Neural cell (in vitro differentiated cells): ENCODE data around the gene LCNL1. TPM values are rescaled to one million over a fixed set of nuclear protein-coding genes. Genes with fewer than 3 reads are reported as not detected.

Source experiments
- H2AFZ ChIP-seq: fragments of 200-600, 300-800 bp; sonication (generic), shearing (Covaris generic); 2 replicates; pipeline ENCODE4 v1.6.0; 2014; ENCODE audit warnings: low read depth, mild to moderate bottlenecking, antibody characterized with exemption, low read length, moderate library complexity
- H3F3A ChIP-seq: fragments of 200-600 bp; shearing (Covaris generic); 2 replicates; pipeline ENCODE4 v1.6.1; 2016; ENCODE audit warnings: mild to moderate bottlenecking, moderate library complexity, mixed read lengths, antibody characterized with exemption, low read length; ENCODE audit not compliant: insufficient read depth, poor library complexity, severe bottlenecking
- H3K27ac ChIP-seq: fragments of 200-600, 300-800 bp; sonication (generic), shearing (Covaris generic); 2 replicates; pipeline ENCODE4 v1.5.1; 2014; ENCODE audit warnings: mild to moderate bottlenecking, low read length, moderate library complexity
- H3K27me3 ChIP-seq: fragments of 300-800, 200-600 bp; sonication (generic), shearing (Covaris generic); 2 replicates; pipeline ENCODE4 v1.6.0; 2014; ENCODE audit warnings: mild to moderate bottlenecking, low read depth, low read length, moderate library complexity; ENCODE audit not compliant: insufficient read depth
- H3K36me3 ChIP-seq: fragments of 300-800, 200-600 bp; sonication (generic), shearing (Covaris generic); 2 replicates; pipeline ENCODE4 v1.5.1; 2014; ENCODE audit warnings: mild to moderate bottlenecking, antibody characterized with exemption, low read length, moderate library complexity; ENCODE audit not compliant: insufficient read depth
- H3K4me2 ChIP-seq: fragments of 300-800, 200-600 bp; sonication (generic), shearing (Covaris generic); 2 replicates; pipeline ENCODE4 v1.6.0; 2014; ENCODE audit warnings: mild to moderate bottlenecking, low read length
- H3K4me3 ChIP-seq: fragments of 300-800, 200-600 bp; sonication (generic), shearing (Covaris generic); 2 replicates; pipeline ENCODE4 v1.5.1; 2014; ENCODE audit warnings: mild to moderate bottlenecking, low read length, moderate library complexity
- H3K79me2 ChIP-seq: fragments of 200-600 bp; shearing (Covaris generic); replicated peaks from 2 replicates; pipeline ENCODE4 v1.6.0; 2014; ENCODE audit warnings: mild to moderate bottlenecking, low read length, moderate library complexity; ENCODE audit not compliant: insufficient read depth
- H3K9ac ChIP-seq: fragments of 300-800, 200-600 bp; sonication (generic), shearing (Covaris generic); 2 replicates; pipeline ENCODE4 v1.6.1; 2016; ENCODE audit warnings: mild to moderate bottlenecking, low read length, mixed read lengths
- H3K9me2 ChIP-seq: fragments of 200-600 bp; shearing (Covaris generic); 2 replicates; pipeline ENCODE4 v1.6.1; 2016; ENCODE audit warnings: mild to moderate bottlenecking, low read length, mixed read lengths; ENCODE audit not compliant: insufficient read depth
- H3K9me3 ChIP-seq: fragments of 200-600, 300-800 bp; sonication (generic), shearing (Covaris generic); 2 replicates; pipeline ENCODE4 v1.6.1; 2016; ENCODE audit warnings: mild to moderate bottlenecking, mixed run types, low read length, moderate library complexity, mixed read lengths
- H4K20me1 ChIP-seq: fragments of 200-600 bp; shearing (Covaris generic); 2 replicates; pipeline ENCODE4 v1.6.1; 2016; ENCODE audit warnings: mild to moderate bottlenecking, mixed run types; ENCODE audit not compliant: insufficient read depth
- CTCF ChIP-seq: fragments of 450-650 bp; IDR thresholded peaks from 2 replicates; pipeline ENCODE4 v1.5.1; 2014; ENCODE audit warnings: antibody characterized with exemption, mild to moderate bottlenecking, moderate library complexity; ENCODE audit not compliant: poor library complexity, severe bottlenecking
- EP300 ChIP-seq: fragments of 450-650 bp; conservative IDR thresholded peaks from 2 replicates; pipeline ENCODE4 v1.6.1; 2014; ENCODE audit warnings: antibody characterized with exemption, mild to moderate bottlenecking, moderate library complexity; ENCODE audit not compliant: poor library complexity, severe bottlenecking
- EZH2 ChIP-seq: fragments of 200-600, 300-800 bp; shearing (Covaris generic), sonication (generic); IDR thresholded peaks from 2 replicates; pipeline ENCODE4 v1.6.1; 2014; ENCODE audit warnings: antibody characterized with exemption, low read length, borderline replicate concordance, mild to moderate bottlenecking; ENCODE audit not compliant: insufficient read depth, poor library complexity, severe bottlenecking
- MXI1 ChIP-seq: fragments of 450-650 bp; conservative IDR thresholded peaks from 2 replicates; pipeline ENCODE4 v1.6.1; 2014; ENCODE audit warnings: antibody characterized with exemption, mild to moderate bottlenecking; ENCODE audit not compliant: poor library complexity, severe bottlenecking
- POLR2AphosphoS5 ChIP-seq: IDR thresholded peaks from 2 replicates; pipeline ENCODE4 v1.6.1; 2012
- RAD21 ChIP-seq: fragments of 450-650 bp; conservative IDR thresholded peaks from 2 replicates; pipeline ENCODE4 v1.6.1; 2014; ENCODE audit warnings: antibody characterized with exemption, mild to moderate bottlenecking, moderate library complexity
- REST ChIP-seq: IDR thresholded peaks from 2 replicates; pipeline ENCODE4 v1.6.1; 2012; ENCODE audit warnings: borderline replicate concordance
- SMC3 ChIP-seq: fragments of 450-650 bp; conservative IDR thresholded peaks from 2 replicates; pipeline ENCODE4 v1.6.1; 2014; ENCODE audit warnings: antibody characterized with exemption, mild to moderate bottlenecking, moderate library complexity; ENCODE audit not compliant: poor library complexity
- TAF1 ChIP-seq: IDR thresholded peaks from 2 replicates; pipeline ENCODE4 v1.6.1; 2012; ENCODE audit warnings: low read depth
- polyA plus RNA-seq: library from polyadenylated mRNA; depleted of rRNA; stranded (reverse); fragments of >200 nt; gene quantifications from 2 replicates; pipeline ENCODE4 v1.2.3, GENCODE V29; 2014

The LCNL1 gene
- polyA plus RNA-seq, 1 donor from 2014 or later, result not detected

GRCh38 chr9:137011907-137012675 lies 29.3 kb downstream of the LCNL1 start:
- no peaks in the 10 kb centered on the region for H4K20me1 ChIP-seq
- H2AFZ ChIP-seq, result no peak overlapping the region
- no peaks in the 10 kb centered on the region for H3K27me3 ChIP-seq
- peaks cover 7% of the 10 kb centered on the region for H3K36me3 ChIP-seq
- no peaks in the 10 kb centered on the region for H3K79me2 ChIP-seq
- TF ChIP-seq RAD21 (no peak), CTCF (no peak), MXI1 (no peak), REST (no peak), TAF1 (no peak), EZH2 (no peak), SMC3 (no peak), POLR2AphosphoS5 (no peak), EP300 (no peak)
- H3K27ac ChIP-seq, result no peak overlapping the region
- no peaks in the 10 kb centered on the region for H3K9me3 ChIP-seq
- no peaks in the 10 kb centered on the region for H3K9me2 ChIP-seq
- H3F3A ChIP-seq, result no peaks in the 10 kb centered on the region
- no peak overlapping the region for H3K4me3 ChIP-seq
- no peak overlapping the region for H3K4me2 ChIP-seq
- no peak overlapping the region for H3K9ac ChIP-seq

DNA sequence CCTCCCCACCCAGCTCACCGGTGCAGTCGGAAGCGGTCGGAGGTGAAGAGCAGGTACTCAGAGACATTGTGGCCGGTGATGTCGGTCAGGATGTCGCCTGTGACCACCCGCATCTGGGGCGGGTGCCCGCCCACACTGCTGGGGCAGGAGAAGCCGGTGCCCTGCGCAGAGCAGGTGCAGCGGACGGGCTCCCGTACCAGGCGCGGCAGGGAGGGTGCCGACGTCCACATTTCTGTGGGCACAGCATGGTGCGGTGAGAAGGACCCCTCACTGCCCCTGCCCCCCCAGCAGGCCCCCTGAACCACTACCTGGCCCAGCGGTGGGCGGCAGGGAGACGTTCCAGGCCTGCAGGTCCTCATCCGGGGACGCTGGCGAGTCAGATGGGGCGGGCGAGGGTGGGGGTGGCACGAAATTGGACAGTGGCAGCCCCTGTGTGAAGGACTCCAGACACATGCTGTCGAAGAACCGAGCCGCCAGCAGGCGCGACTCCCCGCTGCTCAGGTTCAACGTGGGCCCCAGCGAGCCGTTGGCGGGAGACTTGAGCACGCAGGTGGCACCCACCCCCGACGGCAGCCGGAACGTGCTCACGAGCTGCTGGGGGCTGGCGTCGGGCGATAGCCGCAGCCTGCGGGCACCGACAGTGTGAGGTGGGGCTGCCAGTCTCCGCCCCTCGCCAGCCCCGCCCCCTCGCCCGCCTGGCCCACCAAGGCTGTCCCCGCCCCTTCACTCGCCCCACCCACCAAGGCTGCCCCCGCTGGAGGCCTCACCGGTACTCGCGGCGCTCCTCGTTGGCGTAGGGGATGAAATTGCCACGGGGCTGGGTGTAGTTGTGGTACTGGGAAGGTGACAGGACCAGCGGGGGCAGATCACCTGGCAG lies 30.1 kb downstream of the LCNL1 start:
- Histone ChIP-seq H3K9me3 (no peaks in the 10 kb centered on the region), H3K79me2 (no peaks in the 10 kb centered on the region), H3K4me2 (no peak overlapping the region), H3K9me2 (no peaks in the 10 kb centered on the region), H4K20me1 (no peaks in the 10 kb centered on the region), H3K27ac (no peak overlapping the region), H3F3A (no peaks in the 10 kb centered on the region), H3K36me3 (peaks cover 7% of the 10 kb centered on the region), H3K27me3 (no peaks in the 10 kb centered on the region), H3K9ac (no peak overlapping the region), H3K4me3 (no peak overlapping the region), H2AFZ (no peak overlapping the region)
- no peak for TF ChIP-seq POLR2AphosphoS5
- no peak for TF ChIP-seq EP300
- TF ChIP-seq SMC3, result no peak
- TF ChIP-seq REST, result no peak
- TF ChIP-seq RAD21, result no peak
- TF ChIP-seq CTCF, result no peak
- no peak for TF ChIP-seq MXI1
- TF ChIP-seq EZH2, result no peak
- TF ChIP-seq TAF1, result no peak
